PC-3 (cell line): ENCODE data around the gene FOXO1.

Experiments used
- EZH2 ChIP-seq: fragments of 300-600 bp; sonication (generic); IDR thresholded peaks from one replicate; pipeline ENCODE4 v1.6.1; 2017; ENCODE audit warnings: antibody characterized with exemption, mild to moderate bottlenecking, low read length; ENCODE audit not compliant: unreplicated experiment
- TF ChIP-seq, protein P1 (sequence below): fragments of 300-600 bp; sonication (generic); conservative IDR thresholded peaks from 2 replicates; pipeline ENCODE4 v1.5.1; 2017; ENCODE audit warnings: antibody characterized with exemption, low read depth, mild to moderate bottlenecking, low read length

DNA sequence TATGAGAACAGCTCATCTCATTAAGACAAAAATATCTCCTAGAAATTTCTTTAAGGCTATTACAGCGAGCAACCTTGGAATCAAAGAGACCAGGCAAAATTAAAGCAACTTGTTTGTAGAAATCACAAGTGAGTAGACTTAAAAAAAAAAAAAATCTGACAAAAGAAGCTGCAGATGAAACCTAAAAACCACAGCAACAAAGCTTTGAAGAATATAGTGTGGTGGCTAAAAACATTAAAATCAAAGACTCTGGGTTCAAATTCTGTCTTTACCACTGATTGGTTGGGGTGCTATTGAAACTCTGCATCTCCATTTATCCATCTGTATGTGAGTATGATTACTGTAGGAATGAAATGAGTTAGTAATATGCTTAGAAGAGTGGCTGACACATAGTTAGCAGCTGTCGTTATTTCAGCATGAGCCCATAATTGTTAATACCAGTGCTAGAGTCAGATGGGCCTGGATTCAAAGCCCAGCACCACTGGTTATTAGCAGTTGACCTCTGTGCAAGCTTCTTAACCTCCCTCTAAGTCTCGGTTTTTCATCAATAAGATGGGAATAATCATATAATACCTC lies 157.6 kb downstream of the FOXO1 start:
- no peak for TF ChIP-seq EZH2
- TF ChIP-seq, protein P1, sequence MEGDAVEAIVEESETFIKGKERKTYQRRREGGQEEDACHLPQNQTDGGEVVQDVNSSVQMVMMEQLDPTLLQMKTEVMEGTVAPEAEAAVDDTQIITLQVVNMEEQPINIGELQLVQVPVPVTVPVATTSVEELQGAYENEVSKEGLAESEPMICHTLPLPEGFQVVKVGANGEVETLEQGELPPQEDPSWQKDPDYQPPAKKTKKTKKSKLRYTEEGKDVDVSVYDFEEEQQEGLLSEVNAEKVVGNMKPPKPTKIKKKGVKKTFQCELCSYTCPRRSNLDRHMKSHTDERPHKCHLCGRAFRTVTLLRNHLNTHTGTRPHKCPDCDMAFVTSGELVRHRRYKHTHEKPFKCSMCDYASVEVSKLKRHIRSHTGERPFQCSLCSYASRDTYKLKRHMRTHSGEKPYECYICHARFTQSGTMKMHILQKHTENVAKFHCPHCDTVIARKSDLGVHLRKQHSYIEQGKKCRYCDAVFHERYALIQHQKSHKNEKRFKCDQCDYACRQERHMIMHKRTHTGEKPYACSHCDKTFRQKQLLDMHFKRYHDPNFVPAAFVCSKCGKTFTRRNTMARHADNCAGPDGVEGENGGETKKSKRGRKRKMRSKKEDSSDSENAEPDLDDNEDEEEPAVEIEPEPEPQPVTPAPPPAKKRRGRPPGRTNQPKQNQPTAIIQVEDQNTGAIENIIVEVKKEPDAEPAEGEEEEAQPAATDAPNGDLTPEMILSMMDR: no peak
